HepG2 (cell line): ENCODE results near the gene SLC5A6. TPM values are rescaled to one million over a fixed set of nuclear protein-coding genes. Genes with fewer than 3 reads are reported as not detected.

Experiments
- ATAC-seq: fragments of 200-7000 bp; cut with Tn5 transposase; 3 replicates; pipeline ENCODE4 v1.9.1; 2020; ENCODE audit warnings: mild to moderate bottlenecking, moderate library complexity
- BruUV-seq: library from RNA; stranded (reverse); fragments of 400-500 nt; replicated peaks from 2 replicates; lab custom pipeline; 2021; lab: Mats Ljungman, UMichigan
- CTCF ChIA-PET: fragments of 300-600 bp; formaldehyde crosslinking; extraction: SDS; loops from one replicate; lab custom pipeline; 2021; ENCODE audit warnings: low total read pairs, inconsistent platforms, low intra/inter-chr PET ratio; lab: Yijun Ruan, JAX
- POLR2A ChIA-PET: fragments of 350-600 bp; sonication (Branson Sonifier 250); formaldehyde crosslinking; loops from one replicate; lab custom pipeline; 2020; ENCODE audit warnings: antibody characterized with exemption, inconsistent platforms; lab: Yijun Ruan, JAX
- DNase-seq: peaks from one replicate; pipeline ENCODE4 v3.0.0-alpha.2; 2015; ENCODE audit warnings: low spot score
- FAIRE-seq: peaks from 3 replicates; lab custom pipeline; 2011; peaks lifted over from hg19 to GRCh38; lab: Jason Lieb, UNC
- H2AFZ ChIP-seq: one replicate; pipeline ENCODE4 v1.6.1; 2011; ENCODE audit warnings: low read length, inconsistent platforms
- H3K27ac ChIP-seq: fragments of 300-600 bp; 3 replicates; pipeline ENCODE4 v1.8.0; 2011; ENCODE audit warnings: mixed run types, mild to moderate bottlenecking, mixed read lengths, low read length, inconsistent platforms; ENCODE audit not compliant: insufficient read depth; ENCODE audit errors: extremely low read length
- H3K27me3 ChIP-seq, 2 experiments: fragments of 200-600 bp in 1 of 2; 2 replicates in 1 of 2; 3 replicates in 1 of 2; pipeline versions ENCODE4 v1.6.0 to v1.8.0; 2011; ENCODE audit warnings: low read length in 2 of 2, mild to moderate bottlenecking in 2 of 2, moderate library complexity in 2 of 2, inconsistent platforms in 1 of 2; ENCODE audit not compliant: insufficient read depth in 2 of 2, control insufficient read depth in 1 of 2
- H3K36me3 ChIP-seq, 2 experiments: fragments of 200-600 bp in 1 of 2; replicated peaks in 1 of 2; 2 replicates in 1 of 2; 3 replicates in 1 of 2; pipeline versions ENCODE4 v1.5.1 to v1.8.0; 2011; ENCODE audit warnings: low read length in 2 of 2, inconsistent platforms in 1 of 2; ENCODE audit not compliant: insufficient read depth in 2 of 2, control insufficient read depth in 1 of 2
- H3K4me1 ChIP-seq: 2 replicates; pipeline ENCODE4 v1.5.1; 2012; ENCODE audit warnings: low read length, inconsistent platforms; ENCODE audit not compliant: insufficient read depth
- H3K4me2 ChIP-seq: 2 replicates; pipeline ENCODE4 v1.6.0; 2011; ENCODE audit warnings: low read depth, low read length, inconsistent platforms
- H3K4me3 ChIP-seq, 3 experiments: fragments of 200-600 bp in 1 of 3; sonication (generic), shearing (Covaris generic) in 1 of 3; replicated peaks in 1 of 3; 2 replicates each; pipeline ENCODE4 v1.5.1; 2011 to 2016; ENCODE audit warnings: low read length in 3 of 3, inconsistent platforms in 2 of 3, low read depth in 2 of 3, mild to moderate bottlenecking in 2 of 3, control low read depth in 1 of 3, mixed read lengths in 1 of 3; ENCODE audit not compliant: insufficient read depth in 1 of 3
- H3K79me2 ChIP-seq: one replicate; pipeline ENCODE4 v1.6.1; 2011; ENCODE audit warnings: low read length, inconsistent platforms; ENCODE audit not compliant: insufficient read depth
- H3K9ac ChIP-seq: 2 replicates; pipeline ENCODE4 v1.6.0; 2011; ENCODE audit warnings: mild to moderate bottlenecking, low read depth, low read length, inconsistent platforms; ENCODE audit not compliant: insufficient read depth
- H3K9me3 ChIP-seq: 2 replicates; pipeline ENCODE4 v1.5.1; 2012; ENCODE audit warnings: mild to moderate bottlenecking, low read length
- H4K20me1 ChIP-seq: 2 replicates; pipeline ENCODE4 v1.6.0; 2011; ENCODE audit warnings: inconsistent platforms, mild to moderate bottlenecking, low read length, moderate library complexity; ENCODE audit not compliant: insufficient read depth
- CREBL2 ChIP-seq: sonication (generic); formaldehyde crosslinking; IDR thresholded peaks from 2 replicates; pipeline ENCODE4 v1.8.1; 2023; ENCODE audit warnings: missing genetic modification reagents, mild to moderate bottlenecking, borderline replicate concordance
- CSRNP1 ChIP-seq: sonication (generic); formaldehyde crosslinking; IDR thresholded peaks from 2 replicates; pipeline ENCODE4 v1.8.1; 2023; ENCODE audit warnings: mild to moderate bottlenecking, missing genetic modification reagents
- PHF8 ChIP-seq: sonication (generic); formaldehyde crosslinking; IDR thresholded peaks from 2 replicates; pipeline ENCODE4 v1.5.0; 2020; ENCODE audit warnings: missing genetic modification reagents
- ZNF33A ChIP-seq: sonication (generic); formaldehyde crosslinking; IDR thresholded peaks from 2 replicates; pipeline ENCODE4 v1.5.1; 2020; ENCODE audit warnings: missing genetic modification reagents, mild to moderate bottlenecking, moderate library complexity, borderline replicate concordance
- ZNF564 ChIP-seq: sonication (generic); formaldehyde crosslinking; IDR thresholded peaks from 2 replicates; pipeline ENCODE4 v1.8.1; 2023; ENCODE audit warnings: mild to moderate bottlenecking, missing genetic modification reagents
- ZNF704 ChIP-seq: sonication (generic); formaldehyde crosslinking; IDR thresholded peaks from 2 replicates; pipeline ENCODE4 v1.8.1; 2023; ENCODE audit warnings: mild to moderate bottlenecking, inconsistent platforms, moderate library complexity, missing genetic modification reagents, borderline replicate concordance
- ZNF777 ChIP-seq: sonication (generic); formaldehyde crosslinking; IDR thresholded peaks from 2 replicates; pipeline ENCODE4 v1.4.0; 2020; ENCODE audit warnings: missing genetic modification reagents
- ZSCAN12 ChIP-seq: sonication (generic); formaldehyde crosslinking; IDR thresholded peaks from 2 replicates; pipeline ENCODE4 v1.9.0; 2021; ENCODE audit warnings: mild to moderate bottlenecking, missing genetic modification reagents
- WGBS: methylation state at CpG from one replicate; pipeline ENCODE4 v1.1.6; 2017; ENCODE audit warnings: low lambda C conversion rate; 5-methylcytosine and 5-hydroxymethylcytosine counted together
- in situ Hi-C: cut with HindIII; loops from 2 replicates; pipeline ENCODE4 v1.10.0; 2017; ENCODE audit warnings: low pct_unique_long_range_greater_than_20kb; ENCODE audit not compliant: extremely low pct_ligation_motif_present
- intact Hi-C: fragments of 100-400 bp; cut with micrococcal nuclease; formaldehyde crosslinking; loops from one replicate; pipeline ENCODE4 v1.10.0; 2022; ENCODE audit not compliant: unreplicated experiment
- polyA plus RNA-seq, 8 experiments: library from polyadenylated mRNA; depleted of rRNA in 3 of 8; stranded (reverse) in 7 of 8; unstranded in 1 of 8; fragments of >200 nt; fragmentation: Illumina TruSeq in 4 of 8; extraction: Trizol in 4 of 8; gene quantifications; 2 replicates each; pipeline versions ENCODE4 v1.2.1 to v1.2.3, GENCODE V29; 2011 to 2016; ENCODE audit warnings: low read depth in 4 of 8, missing spikeins in 1 of 8, mixed read lengths in 1 of 8; ENCODE audit not compliant: insufficient read depth in 1 of 8
- total RNA-seq, 5 experiments: library from RNA; depleted of rRNA; stranded (reverse); fragments of >200 nt; fragmentation: Illumina TruSeq; extraction: Trizol; gene quantifications; 2 replicates each; pipeline ENCODE4 v1.2.3, GENCODE V29; 2016; ENCODE audit warnings: low read depth in 1 of 5
- TF ChIP-seq, protein P1 (sequence below): sonication (generic); formaldehyde crosslinking; IDR thresholded peaks from 2 replicates; pipeline ENCODE4 v1.4.0; 2020; ENCODE audit warnings: missing genetic modification reagents
- TF ChIP-seq, protein P2 (sequence below): sonication (generic); formaldehyde crosslinking; IDR thresholded peaks from 2 replicates; pipeline ENCODE4 v1.4.0; 2020; ENCODE audit warnings: missing genetic modification reagents

SLC5A6 gene
- total and polyA plus RNA-seq, 2 of the 13 experiments (the other 11 are each of a cell fraction or from before 2014, with no cell fraction given): 135 to 417 TPM

DNA sequence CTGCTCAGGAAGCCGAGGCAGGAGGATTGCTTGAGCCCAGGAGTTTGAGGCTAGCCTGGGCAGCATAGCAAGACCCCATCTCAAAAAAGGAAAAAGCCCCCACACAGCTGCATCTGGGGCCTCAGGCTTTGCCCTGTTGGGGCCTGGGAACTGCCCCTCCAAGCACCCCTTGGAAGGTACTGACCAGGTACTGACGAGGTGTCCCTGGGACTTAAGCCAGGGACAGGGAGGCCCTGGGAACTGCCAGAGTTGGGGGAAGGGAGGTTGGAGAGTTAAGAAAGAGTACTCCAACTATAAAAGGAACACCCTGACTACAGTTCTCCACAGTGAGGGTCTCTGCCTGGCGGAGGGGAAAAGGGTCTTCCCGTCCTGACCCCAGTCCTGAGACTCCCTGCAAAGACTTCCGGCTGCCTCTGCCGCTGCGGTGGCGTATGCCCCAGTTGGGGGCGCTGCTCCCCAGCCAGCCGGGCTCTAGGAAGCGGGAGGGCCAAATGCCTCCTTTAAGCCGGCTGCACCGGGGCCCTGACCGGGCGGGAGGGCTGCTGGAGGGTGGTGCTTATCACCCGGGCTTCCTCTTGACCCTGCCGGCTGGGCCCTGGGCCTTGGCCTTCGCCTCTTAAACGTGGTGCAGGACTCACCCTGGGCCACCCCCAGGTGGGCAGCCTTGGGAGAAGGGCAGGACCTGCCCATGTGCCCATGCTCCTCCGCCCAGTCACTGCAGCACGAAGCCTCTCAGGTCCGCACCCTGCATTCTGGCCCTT, 38.0 kb upstream of the SLC5A6 start:
- Histone ChIP-seq H3K27ac (no peak overlapping the region), H3K9me3 (no peaks in the 10 kb centered on the region), H3K4me3 (peak overlapping the region; percentile 30 to 70 (median 31)), H2AFZ (peak overlapping the region; percentile 85), H3K36me3 (no peaks in the 10 kb centered on the region), H3K4me1 (peaks cover 25% of the 10 kb centered on the region), H3K4me2 (peak overlapping the region; percentile 94), H4K20me1 (no peaks in the 10 kb centered on the region), H3K79me2 (no peaks in the 10 kb centered on the region), H3K27me3 (peaks cover 0 to 13% of the 10 kb centered on the region in 2 experiments; a peak in 3 of 5 replicates), H3K9ac (peak overlapping the region; percentile 66)
- FAIRE-seq: peak; percentile 43
- 2% methylated on average over 14 of the region's 22 CpGs for WGBS
- peak; percentile 87 for ATAC-seq
- ChIA-PET POLR2A (interaction anchor here (0.9 to 2.1 kb wide), 6 partner anchors 10 to 169 kb away, joined by 3 to 6 read pairs (median 3); no protein-coding TSS in a partner anchor), CTCF (interaction anchor here (1.9 to 3.6 kb wide), 3 partner anchors 15 to 53 kb away, joined by 7 to 38 read pairs (median 22); no protein-coding TSS in a partner anchor)
- in situ Hi-C loops: no loop called here
- peak; percentile 68 for DNase-seq
- BruUV-seq: no TSS peak
- intact Hi-C loops: loop anchor here (1.0 to 10.0 kb wide), 3 partner anchors 30 to 125 kb away; partner anchors contain the start of genes EIF2B4 and SNX17
- TF ChIP-seq CREBL2 (CRISPR knock-in tag) (no peak), CSRNP1 (CRISPR knock-in tag) (peak; percentile 86; the same call in 1 of the 2 replicates), ZSCAN12 (CRISPR knock-in tag) (no peak), PHF8 (CRISPR knock-in tag) (no peak), ZNF777 (CRISPR knock-in tag) (0 out of 2 replicates have a peak, but pooled peaks have one; percentile 52), ZNF33A (CRISPR knock-in tag) (peak; percentile 63; the same call in 1 of the 2 replicates), ZNF704 (CRISPR knock-in tag) (0 out of 2 replicates have a peak, but pooled peaks have one; percentile 21), ZNF564 (0 out of 2 replicates have a peak, but pooled peaks have one; percentile 59)
- TF ChIP-seq, protein P1, sequence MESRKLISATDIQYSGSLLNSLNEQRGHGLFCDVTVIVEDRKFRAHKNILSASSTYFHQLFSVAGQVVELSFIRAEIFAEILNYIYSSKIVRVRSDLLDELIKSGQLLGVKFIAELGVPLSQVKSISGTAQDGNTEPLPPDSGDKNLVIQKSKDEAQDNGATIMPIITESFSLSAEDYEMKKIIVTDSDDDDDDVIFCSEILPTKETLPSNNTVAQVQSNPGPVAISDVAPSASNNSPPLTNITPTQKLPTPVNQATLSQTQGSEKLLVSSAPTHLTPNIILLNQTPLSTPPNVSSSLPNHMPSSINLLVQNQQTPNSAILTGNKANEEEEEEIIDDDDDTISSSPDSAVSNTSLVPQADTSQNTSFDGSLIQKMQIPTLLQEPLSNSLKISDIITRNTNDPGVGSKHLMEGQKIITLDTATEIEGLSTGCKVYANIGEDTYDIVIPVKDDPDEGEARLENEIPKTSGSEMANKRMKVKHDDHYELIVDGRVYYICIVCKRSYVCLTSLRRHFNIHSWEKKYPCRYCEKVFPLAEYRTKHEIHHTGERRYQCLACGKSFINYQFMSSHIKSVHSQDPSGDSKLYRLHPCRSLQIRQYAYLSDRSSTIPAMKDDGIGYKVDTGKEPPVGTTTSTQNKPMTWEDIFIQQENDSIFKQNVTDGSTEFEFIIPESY: peak; percentile 56; the same call in 1 of the 2 replicates
- TF ChIP-seq, protein P2, sequence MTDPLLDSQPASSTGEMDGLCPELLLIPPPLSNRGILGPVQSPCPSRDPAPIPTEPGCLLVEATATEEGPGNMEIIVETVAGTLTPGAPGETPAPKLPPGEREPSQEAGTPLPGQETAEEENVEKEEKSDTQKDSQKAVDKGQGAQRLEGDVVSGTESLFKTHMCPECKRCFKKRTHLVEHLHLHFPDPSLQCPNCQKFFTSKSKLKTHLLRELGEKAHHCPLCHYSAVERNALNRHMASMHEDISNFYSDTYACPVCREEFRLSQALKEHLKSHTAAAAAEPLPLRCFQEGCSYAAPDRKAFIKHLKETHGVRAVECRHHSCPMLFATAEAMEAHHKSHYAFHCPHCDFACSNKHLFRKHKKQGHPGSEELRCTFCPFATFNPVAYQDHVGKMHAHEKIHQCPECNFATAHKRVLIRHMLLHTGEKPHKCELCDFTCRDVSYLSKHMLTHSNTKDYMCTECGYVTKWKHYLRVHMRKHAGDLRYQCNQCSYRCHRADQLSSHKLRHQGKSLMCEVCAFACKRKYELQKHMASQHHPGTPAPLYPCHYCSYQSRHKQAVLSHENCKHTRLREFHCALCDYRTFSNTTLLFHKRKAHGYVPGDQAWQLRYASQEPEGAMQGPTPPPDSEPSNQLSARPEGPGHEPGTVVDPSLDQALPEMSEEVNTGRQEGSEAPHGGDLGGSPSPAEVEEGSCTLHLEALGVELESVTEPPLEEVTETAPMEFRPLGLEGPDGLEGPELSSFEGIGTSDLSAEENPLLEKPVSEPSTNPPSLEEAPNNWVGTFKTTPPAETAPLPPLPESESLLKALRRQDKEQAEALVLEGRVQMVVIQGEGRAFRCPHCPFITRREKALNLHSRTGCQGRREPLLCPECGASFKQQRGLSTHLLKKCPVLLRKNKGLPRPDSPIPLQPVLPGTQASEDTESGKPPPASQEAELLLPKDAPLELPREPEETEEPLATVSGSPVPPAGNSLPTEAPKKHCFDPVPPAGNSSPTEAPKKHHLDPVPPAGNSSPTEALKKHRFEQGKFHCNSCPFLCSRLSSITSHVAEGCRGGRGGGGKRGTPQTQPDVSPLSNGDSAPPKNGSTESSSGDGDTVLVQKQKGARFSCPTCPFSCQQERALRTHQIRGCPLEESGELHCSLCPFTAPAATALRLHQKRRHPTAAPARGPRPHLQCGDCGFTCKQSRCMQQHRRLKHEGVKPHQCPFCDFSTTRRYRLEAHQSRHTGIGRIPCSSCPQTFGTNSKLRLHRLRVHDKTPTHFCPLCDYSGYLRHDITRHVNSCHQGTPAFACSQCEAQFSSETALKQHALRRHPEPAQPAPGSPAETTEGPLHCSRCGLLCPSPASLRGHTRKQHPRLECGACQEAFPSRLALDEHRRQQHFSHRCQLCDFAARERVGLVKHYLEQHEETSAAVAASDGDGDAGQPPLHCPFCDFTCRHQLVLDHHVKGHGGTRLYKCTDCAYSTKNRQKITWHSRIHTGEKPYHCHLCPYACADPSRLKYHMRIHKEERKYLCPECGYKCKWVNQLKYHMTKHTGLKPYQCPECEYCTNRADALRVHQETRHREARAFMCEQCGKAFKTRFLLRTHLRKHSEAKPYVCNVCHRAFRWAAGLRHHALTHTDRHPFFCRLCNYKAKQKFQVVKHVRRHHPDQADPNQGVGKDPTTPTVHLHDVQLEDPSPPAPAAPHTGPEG (CRISPR knock-in tag): peak; percentile 70; the same call in 1 of the 2 replicates
